ENCODE measurements around the gene TSHZ2.
"Not testable (repeated sequence)": the region's sequence is repeated elsewhere in the genome, so short reads cannot be mapped to it uniquely, and the experiment has no call there.

Gene TSHZ2

GRCh38 chr20:53445932-53446331 lies 473.8 kb downstream of the TSHZ2 start:
- 82 to 100% methylated on average over 3 to 6 of the region's 7 CpGs for WGBS, 2 experiments (ENCODE audit: insufficient coverage in 2 of 2)
- Histone ChIP-seq H3K27ac (ENCODE audit: low read depth, low read length, severe bottlenecking) (no peak overlapping the region), H3K4me1 (ENCODE audit: control insufficient read depth, insufficient read depth, low read length, poor library complexity, severe bottlenecking) (no peaks in the 10 kb centered on the region), H3K36me3 (ENCODE audit: control insufficient read depth, insufficient read depth, low read length) (no peaks in the 10 kb centered on the region), H3K4me3 (ENCODE audit: extremely low read depth, insufficient read depth, low read length, poor library complexity, severe bottlenecking) (no peak overlapping the region), H3K9me3 (ENCODE audit: control insufficient read depth, low read length) (peaks cover 17% of the 10 kb centered on the region)

- H3K4me3 ChIP-seq (ENCODE audit: extremely low read depth, insufficient read depth, low read length, poor library complexity, severe bottlenecking), result no peak overlapping the region
- H3K9me3 ChIP-seq (ENCODE audit: control insufficient read depth, low read length), result peaks cover 17% of the 10 kb centered on the region
- H3K36me3 ChIP-seq (ENCODE audit: control insufficient read depth, insufficient read depth, low read length), result no peaks in the 10 kb centered on the region
- 78 to 100% methylated on average over 1 to 3 of the region's 3 CpGs for WGBS, 2 experiments (ENCODE audit: insufficient coverage in 2 of 2)
- no peak overlapping the region for H3K27ac ChIP-seq (ENCODE audit: low read depth, low read length, severe bottlenecking)
- no peaks in the 10 kb centered on the region for H3K4me1 ChIP-seq (ENCODE audit: control insufficient read depth, insufficient read depth, low read length, poor library complexity, severe bottlenecking)
Measured at GRCh38 chr20:53447316-53447715, 475.2 kb downstream of the TSHZ2 start.

DNA sequence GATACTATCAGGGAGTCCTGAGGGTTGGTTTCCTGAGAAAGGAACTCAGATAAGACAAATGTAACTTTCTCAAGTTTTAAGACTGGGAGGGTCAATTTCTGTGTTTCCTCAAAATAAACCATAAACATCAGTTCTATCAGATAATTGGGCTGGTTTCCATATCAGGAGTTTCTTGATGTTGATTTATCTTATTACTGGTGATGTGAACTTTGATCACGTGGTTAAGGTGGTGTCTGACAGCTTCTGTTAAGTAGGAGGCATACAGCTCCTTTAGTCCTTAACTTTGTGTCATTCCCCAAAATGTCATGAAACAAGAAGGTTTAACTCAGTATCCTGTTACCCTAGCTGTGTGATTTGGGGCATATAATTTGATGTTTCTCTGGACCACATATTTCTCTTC lies 476.3 kb downstream of the TSHZ2 start:
- no peaks in the 10 kb centered on the region for H3K4me1 ChIP-seq (ENCODE audit: control insufficient read depth, insufficient read depth, low read length, poor library complexity, severe bottlenecking)
- no peak overlapping the region for H3K4me3 ChIP-seq (ENCODE audit: extremely low read depth, insufficient read depth, low read length, poor library complexity, severe bottlenecking)
- WGBS, 2 experiments (ENCODE audit: insufficient coverage in 2 of 2), result no CpG with 5 or more reads among the region's 1 CpG
- H3K27ac ChIP-seq (ENCODE audit: low read depth, low read length, severe bottlenecking), result no peak overlapping the region
- H3K9me3 ChIP-seq (ENCODE audit: control insufficient read depth, low read length), result peaks cover 17% of the 10 kb centered on the region
- H3K36me3 ChIP-seq (ENCODE audit: control insufficient read depth, insufficient read depth, low read length), result no peaks in the 10 kb centered on the region

- Histone ChIP-seq H3K36me3 (ENCODE audit: control insufficient read depth, insufficient read depth, low read length) (no peaks in the 10 kb centered on the region), H3K27ac (ENCODE audit: low read depth, low read length, severe bottlenecking) (no peak overlapping the region), H3K4me1 (ENCODE audit: control insufficient read depth, insufficient read depth, low read length, poor library complexity, severe bottlenecking) (no peaks in the 10 kb centered on the region), H3K4me3 (ENCODE audit: extremely low read depth, insufficient read depth, low read length, poor library complexity, severe bottlenecking) (no peak overlapping the region), H3K9me3 (ENCODE audit: control insufficient read depth, low read length) (peaks cover 17% of the 10 kb centered on the region)
Measured at GRCh38 chr20:53448875-53449274, 476.7 kb downstream of the TSHZ2 start.

DNA sequence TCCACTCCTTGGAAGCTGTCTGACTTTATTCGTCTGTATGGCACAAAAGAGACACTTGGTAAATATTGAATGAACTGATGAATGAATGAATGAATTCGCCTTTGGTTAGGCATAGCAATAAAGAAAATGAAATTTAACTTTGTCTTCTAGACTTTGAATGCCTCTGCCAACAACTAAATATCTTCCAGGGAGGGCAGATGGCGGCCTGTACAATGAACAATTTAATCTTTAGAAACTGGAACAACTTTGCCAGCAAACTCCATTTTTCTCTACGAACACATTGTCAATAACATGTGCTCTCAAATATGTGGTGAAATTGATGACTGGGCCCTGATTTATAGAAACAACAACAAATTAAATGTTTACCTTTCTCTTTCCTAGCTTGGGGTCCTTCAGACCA lies 480.9 kb downstream of the TSHZ2 start:
- Histone ChIP-seq H3K4me3 (ENCODE audit: extremely low read depth, insufficient read depth, low read length, poor library complexity, severe bottlenecking) (no peak overlapping the region), H3K4me1 (ENCODE audit: control insufficient read depth, insufficient read depth, low read length, poor library complexity, severe bottlenecking) (no peaks in the 10 kb centered on the region), H3K27ac (ENCODE audit: low read depth, low read length, severe bottlenecking) (no peak overlapping the region), H3K9me3 (ENCODE audit: control insufficient read depth, low read length) (peaks cover 10% of the 10 kb centered on the region), H3K36me3 (ENCODE audit: control insufficient read depth, insufficient read depth, low read length) (no peaks in the 10 kb centered on the region)
- WGBS, 2 experiments (ENCODE audit: insufficient coverage in 2 of 2), result 75 to 79% methylated on average over 2 to 4 of the region's 4 CpGs

DNA sequence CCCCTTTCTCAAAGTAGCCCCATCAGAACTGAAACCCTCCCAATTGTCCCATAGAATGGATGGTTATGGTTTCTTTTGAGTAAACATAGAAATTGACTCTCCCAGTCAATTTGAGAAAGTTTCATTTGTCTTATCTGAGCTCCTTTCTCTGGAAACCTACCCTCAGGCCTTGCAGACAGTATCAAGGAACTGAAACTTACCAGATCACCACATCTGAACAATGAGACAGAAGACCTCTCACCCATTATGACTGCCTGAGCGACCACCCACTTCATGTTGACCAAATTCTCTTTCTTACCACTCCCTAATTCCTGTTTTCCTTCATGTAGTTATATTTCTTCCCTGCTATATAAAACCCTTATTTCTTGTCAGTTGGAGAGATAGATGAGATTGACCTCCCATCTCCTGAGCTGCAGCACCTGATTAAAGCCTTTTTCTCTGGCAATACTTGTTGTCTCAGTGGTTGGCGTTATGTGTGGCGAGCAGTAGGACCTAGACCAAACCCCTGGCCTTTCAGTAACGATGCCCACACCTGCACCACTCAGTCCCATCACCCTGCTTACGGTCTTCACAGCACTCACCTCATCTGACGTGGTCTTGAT lies 482.6 kb downstream of the TSHZ2 start:
- Histone ChIP-seq H3K27ac (ENCODE audit: low read depth, low read length, severe bottlenecking) (no peak overlapping the region), H3K4me1 (ENCODE audit: control insufficient read depth, insufficient read depth, low read length, poor library complexity, severe bottlenecking) (no peaks in the 10 kb centered on the region), H3K4me3 (ENCODE audit: extremely low read depth, insufficient read depth, low read length, poor library complexity, severe bottlenecking) (no peak overlapping the region), H3K9me3 (ENCODE audit: control insufficient read depth, low read length) (no peaks in the 10 kb centered on the region), H3K36me3 (ENCODE audit: control insufficient read depth, insufficient read depth, low read length) (no peaks in the 10 kb centered on the region)
- 75 to 90% methylated on average over 6 of the region's 6 CpGs for WGBS, 2 experiments (ENCODE audit: insufficient coverage in 2 of 2)

DNA sequence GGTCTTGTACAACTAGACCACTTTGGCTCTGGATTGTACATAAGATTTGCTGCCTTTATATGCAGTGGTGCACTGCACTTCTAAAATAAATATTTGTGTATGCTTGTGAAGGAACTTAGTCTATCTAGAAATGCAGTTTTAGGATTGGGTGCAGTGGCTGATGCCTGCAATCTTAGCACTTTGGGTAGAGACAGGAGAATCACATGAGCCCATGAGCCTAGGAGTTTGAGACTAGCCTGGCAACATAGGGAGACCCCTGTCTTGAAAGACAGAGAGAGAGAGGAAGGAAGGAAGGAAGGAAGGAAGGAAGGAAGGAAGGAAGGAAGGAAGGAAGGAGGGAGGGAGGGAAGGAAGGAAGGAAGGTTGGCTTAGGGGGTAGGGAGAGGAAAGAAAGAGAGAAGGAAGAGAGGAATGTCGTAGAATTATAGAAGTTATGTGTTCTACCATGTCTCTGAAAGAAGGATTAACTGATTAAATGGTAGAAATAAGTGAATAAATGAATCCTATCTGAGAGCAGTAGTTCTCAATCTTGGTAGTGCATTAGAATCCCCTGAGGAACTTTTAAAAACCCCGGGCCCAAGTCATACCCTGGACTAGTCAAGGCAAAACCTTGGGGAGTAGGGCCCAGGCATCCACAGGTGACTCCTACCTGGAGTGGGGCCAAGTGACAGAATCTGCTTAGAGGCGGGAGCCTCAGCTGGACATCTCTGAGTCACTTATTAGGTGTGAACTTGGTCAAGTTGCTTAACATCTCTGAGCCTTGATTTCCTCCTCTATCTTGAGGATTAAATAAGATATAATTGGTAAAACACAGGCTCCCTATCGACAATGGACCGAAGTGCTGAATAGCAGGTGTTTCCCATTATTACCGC lies 491.2 kb downstream of the TSHZ2 start:
- 90% methylated on average over 3 to 6 of the region's 6 CpGs for WGBS, 2 experiments (ENCODE audit: insufficient coverage in 2 of 2)
- Histone ChIP-seq H3K36me3 (ENCODE audit: control insufficient read depth, insufficient read depth, low read length) (no peaks in the 10 kb centered on the region), H3K27ac (ENCODE audit: low read depth, low read length, severe bottlenecking) (no peak overlapping the region), H3K4me1 (ENCODE audit: control insufficient read depth, insufficient read depth, low read length, poor library complexity, severe bottlenecking) (no peaks in the 10 kb centered on the region), H3K9me3 (ENCODE audit: control insufficient read depth, low read length) (peaks cover 4% of the 10 kb centered on the region), H3K4me3 (ENCODE audit: extremely low read depth, insufficient read depth, low read length, poor library complexity, severe bottlenecking) (no peak overlapping the region)

- 97 to 100% methylated on average over 2 to 3 of the region's 4 CpGs for WGBS, 2 experiments (ENCODE audit: insufficient coverage in 2 of 2)
- H3K4me1 ChIP-seq (ENCODE audit: control insufficient read depth, insufficient read depth, low read length, poor library complexity, severe bottlenecking), result no peaks in the 10 kb centered on the region
- H3K27ac ChIP-seq (ENCODE audit: low read depth, low read length, severe bottlenecking), result no peak overlapping the region
- no peak overlapping the region for H3K4me3 ChIP-seq (ENCODE audit: extremely low read depth, insufficient read depth, low read length, poor library complexity, severe bottlenecking)
- peaks cover 4% of the 10 kb centered on the region for H3K9me3 ChIP-seq (ENCODE audit: control insufficient read depth, low read length)
- no peaks in the 10 kb centered on the region for H3K36me3 ChIP-seq (ENCODE audit: control insufficient read depth, insufficient read depth, low read length)
Measured at GRCh38 chr20:53466279-53466678, 494.1 kb downstream of the TSHZ2 start.

- H3K9me3 ChIP-seq (ENCODE audit: control insufficient read depth, low read length), result no peaks in the 10 kb centered on the region
- 100% methylated on average over 2 of the region's 5 CpGs; no CpG with 5 or more reads in 1 of the 2 experiments for WGBS, 2 experiments (ENCODE audit: insufficient coverage in 2 of 2)
- no peak overlapping the region for H3K4me3 ChIP-seq (ENCODE audit: extremely low read depth, insufficient read depth, low read length, poor library complexity, severe bottlenecking)
Measured at GRCh38 chr20:53468587-53468986, 496.4 kb downstream of the TSHZ2 start.

DNA sequence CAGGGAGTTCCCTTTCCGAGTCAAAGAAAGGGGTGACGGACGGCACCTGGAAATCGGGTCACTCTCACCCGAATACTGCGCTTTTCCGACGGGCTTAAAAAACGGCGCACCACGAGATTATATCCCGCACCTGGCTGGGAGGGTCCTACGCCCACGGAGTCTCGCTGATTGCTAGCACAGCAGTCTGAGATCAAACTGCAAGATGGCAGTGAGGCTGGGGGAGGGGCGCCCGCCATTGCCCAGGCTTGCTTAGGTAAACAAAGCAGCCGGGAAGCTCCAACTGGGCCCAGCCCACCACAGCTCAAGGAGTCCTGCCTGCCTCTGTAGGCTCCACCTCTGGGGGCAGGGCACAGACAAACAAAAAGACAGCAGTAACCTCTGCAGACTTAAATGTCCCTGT lies 500.7 kb downstream of the TSHZ2 start:
- H3K4me1 ChIP-seq (ENCODE audit: control insufficient read depth, insufficient read depth, low read length, poor library complexity, severe bottlenecking); H3K27ac ChIP-seq (ENCODE audit: low read depth, low read length, severe bottlenecking); H3K9me3 ChIP-seq (ENCODE audit: control insufficient read depth, low read length); H3K36me3 ChIP-seq (ENCODE audit: control insufficient read depth, insufficient read depth, low read length); H3K4me3 ChIP-seq (ENCODE audit: extremely low read depth, insufficient read depth, low read length, poor library complexity, severe bottlenecking): not testable (repeated sequence)
- WGBS, 2 experiments (ENCODE audit: insufficient coverage in 2 of 2), result 94 to 98% methylated on average over 10 to 11 of the region's 18 CpGs

More at GRCh38 chr20:53468587-53468986, 496.4 kb downstream of the TSHZ2 start:
- Histone ChIP-seq H3K27ac (ENCODE audit: low read depth, low read length, severe bottlenecking) (no peak overlapping the region), H3K36me3 (ENCODE audit: control insufficient read depth, insufficient read depth, low read length) (no peaks in the 10 kb centered on the region), H3K4me1 (ENCODE audit: control insufficient read depth, insufficient read depth, low read length, poor library complexity, severe bottlenecking) (no peaks in the 10 kb centered on the region)

GRCh38 chr20:53480913-53481312 lies 508.8 kb downstream of the TSHZ2 start:
- no peaks in the 10 kb centered on the region for H3K4me1 ChIP-seq (ENCODE audit: control insufficient read depth, insufficient read depth, low read length, poor library complexity, severe bottlenecking)
- H3K27ac ChIP-seq (ENCODE audit: low read depth, low read length, severe bottlenecking), result no peak overlapping the region
- 80% methylated on average over 1 of the region's 2 CpGs; no CpG with 5 or more reads in 1 of the 2 experiments for WGBS, 2 experiments (ENCODE audit: insufficient coverage in 2 of 2)
- no peak overlapping the region for H3K4me3 ChIP-seq (ENCODE audit: extremely low read depth, insufficient read depth, low read length, poor library complexity, severe bottlenecking)
- H3K9me3 ChIP-seq (ENCODE audit: control insufficient read depth, low read length), result no peaks in the 10 kb centered on the region
- H3K36me3 ChIP-seq (ENCODE audit: control insufficient read depth, insufficient read depth, low read length), result no peaks in the 10 kb centered on the region
